K562 (cell line): ENCODE data around the gene GAGE12H. TPM values are rescaled to one million over a fixed set of nuclear protein-coding genes. Genes with fewer than 3 reads are reported as not detected.

Experiments used
- ARID2 ChIP-seq: fragments of 450-650 bp; IDR thresholded peaks from 2 replicates; pipeline ENCODE4 v1.6.1; 2017; ENCODE audit warnings: antibody characterized with exemption, mild to moderate bottlenecking
- E2F5 ChIP-seq: sonication (generic); formaldehyde crosslinking; IDR thresholded peaks from 2 replicates; pipeline ENCODE4 v1.8.0; 2022; ENCODE audit warnings: mild to moderate bottlenecking, missing genetic modification reagents
- EP400 ChIP-seq: fragments of 450-650 bp; IDR thresholded peaks from 2 replicates; pipeline ENCODE4 v1.6.1; 2017; ENCODE audit warnings: antibody characterized with exemption, mild to moderate bottlenecking, moderate library complexity
- HNRNPL ChIP-seq: fragments of 200-400 bp; formaldehyde crosslinking; IDR thresholded peaks from 2 replicates; pipeline ENCODE4 v1.6.1; 2017; ENCODE audit warnings: low read depth, mild to moderate bottlenecking, low read length
- JUND ChIP-seq, 2 experiments: IDR thresholded peaks; 2 replicates in 1 of 2; 3 replicates in 1 of 2; pipeline ENCODE4 v1.6.1; 2011; ENCODE audit warnings: borderline replicate concordance in 2 of 2, low read depth in 2 of 2, low read length in 2 of 2, improper control_type of control experiment in 1 of 2, missing biosample characterization in 1 of 2, missing genetic modification characterization in 1 of 2, missing genetic modification reagents in 1 of 2
- KAT7 ChIP-seq: sonication (generic); formaldehyde crosslinking; IDR thresholded peaks from 2 replicates; pipeline ENCODE4 v1.8.0; 2022; ENCODE audit warnings: missing genetic modification reagents, mild to moderate bottlenecking, borderline replicate concordance
- MAFG ChIP-seq: fragments of 450-650 bp; conservative IDR thresholded peaks from 2 replicates; pipeline ENCODE4 v1.6.1; 2016; ENCODE audit warnings: missing genetic modification characterization, missing compliant biosample characterization
- PREB ChIP-seq: sonication (generic); formaldehyde crosslinking; IDR thresholded peaks from 2 replicates; pipeline ENCODE4 v1.8.1; 2023; ENCODE audit warnings: mild to moderate bottlenecking, missing genetic modification reagents
- RBM14 ChIP-seq: fragments of 200-400 bp; formaldehyde crosslinking; IDR thresholded peaks from 2 replicates; pipeline ENCODE4 v1.6.1; 2018; ENCODE audit warnings: low read depth, mild to moderate bottlenecking, low read length, moderate library complexity, borderline replicate concordance; ENCODE audit not compliant: insufficient read depth
- REST ChIP-seq, 2 experiments: fragments of 450-650 bp; formaldehyde crosslinking in 1 of 2; IDR thresholded peaks; 2 replicates each; pipeline versions ENCODE4 v1.4.0 to v1.6.1; 2014 to 2020; ENCODE audit warnings: mild to moderate bottlenecking in 2 of 2, borderline replicate concordance in 1 of 2, low read depth in 1 of 2
- ZKSCAN8 ChIP-seq: fragments of 200-800 bp; sonication (Bioruptor generic); IDR thresholded peaks from 2 replicates; pipeline ENCODE4 v1.6.1; 2016; ENCODE audit warnings: missing genetic modification characterization, missing compliant biosample characterization
- ZNF76 ChIP-seq: fragments of 250-450 bp; sonication (Bioruptor Pico); IDR thresholded peaks from 2 replicates; pipeline ENCODE4 v1.4.0; 2020; ENCODE audit warnings: mild to moderate bottlenecking, moderate library complexity, borderline replicate concordance
- polyA plus RNA-seq, 8 experiments: library from polyadenylated mRNA; depleted of rRNA in 4 of 8; stranded (reverse) in 5 of 8; unstranded in 3 of 8; fragments of >200 nt; fragmentation: Nextera tagmentation in 2 of 8; fragmentation: Illumina TruSeq in 1 of 8; extraction: Ambion mirVana in 2 of 8; extraction: Trizol in 1 of 8; gene quantifications; 2 replicates each; pipeline versions ENCODE4 v1.2.1 to v1.2.3, GENCODE V29; 2011 to 2014; ENCODE audit warnings: inconsistent platforms in 1 of 8, missing spikeins in 1 of 8
- total RNA-seq, 7 experiments: library from RNA; depleted of rRNA in 6 of 7; stranded (reverse); fragments of >200 nt in 6 of 7; fragmentation: Illumina TruSeq in 2 of 7; extraction: Trizol in 2 of 7; gene quantifications; 2 replicates each; pipeline versions ENCODE4 v1.2.1 to v1.2.3, GENCODE V29; 2011 to 2021; ENCODE audit warnings: low replicate concordance in 1 of 7
- TF ChIP-seq, protein P1 (sequence below): sonication (generic); formaldehyde crosslinking; IDR thresholded peaks from 2 replicates; pipeline ENCODE4 v1.8.1; 2023; ENCODE audit warnings: mild to moderate bottlenecking, missing genetic modification reagents

GAGE12H gene
- total and polyA plus RNA-seq, 9 of the 15 experiments (the other 6 are each of a cell fraction or from before 2014, with no cell fraction given): 0.21 TPM; not detected in 8

DNA sequence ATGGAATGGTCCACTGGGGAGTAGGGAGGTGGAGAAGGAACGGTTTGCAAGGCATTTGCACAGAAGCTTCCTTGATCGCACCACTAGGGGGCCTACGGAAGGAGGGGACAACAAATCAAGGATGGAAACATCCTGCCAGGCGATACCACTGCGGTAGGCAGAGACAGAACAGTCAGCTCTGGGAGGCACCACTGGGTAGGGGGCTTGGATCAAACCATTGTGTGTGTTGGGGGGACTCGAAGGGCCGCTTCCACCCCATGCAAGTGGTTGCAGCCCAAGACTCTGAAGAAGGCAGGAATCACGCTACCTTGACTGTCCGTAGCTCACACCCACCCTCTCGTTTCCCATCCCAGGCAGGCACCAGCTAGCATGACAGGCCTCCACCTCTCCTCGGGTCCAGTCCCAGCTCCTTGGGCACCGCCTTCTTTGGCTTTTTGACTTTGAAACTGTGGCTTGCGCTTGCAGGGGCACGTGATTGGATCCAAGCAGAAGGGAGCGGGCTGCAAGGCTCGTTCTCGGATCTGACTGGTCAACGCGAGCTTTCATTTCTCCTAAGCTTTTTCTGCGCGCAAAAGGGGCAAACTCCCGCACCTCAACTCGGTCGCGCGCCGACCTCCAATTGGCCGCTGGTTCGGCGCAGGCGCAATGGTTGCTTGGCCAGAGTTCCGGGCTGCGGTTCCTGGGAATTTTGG lies 47.5 kb downstream of the GAGE12H start (continued):
- TF ChIP-seq REST (IDR thresholded peaks at IDR 0.05; ENCODE audit: borderline replicate concordance) (peak; percentile 27; the same call in 1 of the 2 replicates), REST (CRISPR knock-in tag; IDR thresholded peaks at IDR 0.05; ENCODE audit: low read depth) (no peak), KAT7 (no peak), MAFG (tag) (no peak), HNRNPL (no peak), E2F5 (CRISPR knock-in tag) (no peak), EP400 (no peak), ZNF76 (CRISPR knock-in tag) (no peak), JUND (IDR thresholded peaks at IDR 0.05; ENCODE audit: borderline replicate concordance, low read depth, low read length) (0 out of 2 replicates have a peak, but pooled peaks have one; percentile 19), JUND (tag; IDR thresholded peaks at IDR 0.05; ENCODE audit: borderline replicate concordance, low read depth, low read length) (no peak), RBM14 (no peak), ARID2 (no peak), PREB (CRISPR knock-in tag) (no peak), ZKSCAN8 (no peak)
- TF ChIP-seq, protein P1, sequence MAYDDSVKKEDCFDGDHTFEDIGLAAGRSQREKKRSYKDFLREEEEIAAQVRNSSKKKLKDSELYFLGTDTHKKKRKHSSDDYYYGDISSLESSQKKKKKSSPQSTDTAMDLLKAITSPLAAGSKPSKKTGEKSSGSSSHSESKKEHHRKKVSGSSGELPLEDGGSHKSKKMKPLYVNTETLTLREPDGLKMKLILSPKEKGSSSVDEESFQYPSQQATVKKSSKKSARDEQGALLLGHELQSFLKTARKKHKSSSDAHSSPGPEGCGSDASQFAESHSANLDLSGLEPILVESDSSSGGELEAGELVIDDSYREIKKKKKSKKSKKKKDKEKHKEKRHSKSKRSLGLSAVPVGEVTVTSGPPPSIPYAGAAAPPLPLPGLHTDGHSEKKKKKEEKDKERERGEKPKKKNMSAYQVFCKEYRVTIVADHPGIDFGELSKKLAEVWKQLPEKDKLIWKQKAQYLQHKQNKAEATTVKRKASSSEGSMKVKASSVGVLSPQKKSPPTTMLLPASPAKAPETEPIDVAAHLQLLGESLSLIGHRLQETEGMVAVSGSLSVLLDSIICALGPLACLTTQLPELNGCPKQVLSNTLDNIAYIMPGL (CRISPR knock-in tag): no peak
